Epithelial cell of proximal tubule (primary cell): ENCODE measurements around the gene PPIL4. TPM values are rescaled to one million over a fixed set of nuclear protein-coding genes. Genes with fewer than 3 reads are reported as not detected.

Experiments used
- DNase-seq: peaks from one replicate; pipeline ENCODE4 v3.0.0-alpha.2; 2011; ENCODE audit warnings: low read depth
- H3K4me3 ChIP-seq: 2 replicates; pipeline ENCODE4 v1.5.1; 2011; ENCODE audit warnings: low read depth, mild to moderate bottlenecking, low read length
- total RNA-seq: library from RNA; depleted of rRNA; stranded (reverse); fragments of >200 nt; gene quantifications from 2 replicates; pipeline ENCODE4 v1.2.3, GENCODE V29; 2015
- TF ChIP-seq, protein P1 (sequence below): conservative IDR thresholded peaks from 2 replicates; pipeline ENCODE4 v1.5.1; 2012; ENCODE audit warnings: low read depth, mild to moderate bottlenecking, low read length

The PPIL4 gene
- total RNA-seq, 1 donor from 2014 or later, result 33.0 TPM

DNA sequence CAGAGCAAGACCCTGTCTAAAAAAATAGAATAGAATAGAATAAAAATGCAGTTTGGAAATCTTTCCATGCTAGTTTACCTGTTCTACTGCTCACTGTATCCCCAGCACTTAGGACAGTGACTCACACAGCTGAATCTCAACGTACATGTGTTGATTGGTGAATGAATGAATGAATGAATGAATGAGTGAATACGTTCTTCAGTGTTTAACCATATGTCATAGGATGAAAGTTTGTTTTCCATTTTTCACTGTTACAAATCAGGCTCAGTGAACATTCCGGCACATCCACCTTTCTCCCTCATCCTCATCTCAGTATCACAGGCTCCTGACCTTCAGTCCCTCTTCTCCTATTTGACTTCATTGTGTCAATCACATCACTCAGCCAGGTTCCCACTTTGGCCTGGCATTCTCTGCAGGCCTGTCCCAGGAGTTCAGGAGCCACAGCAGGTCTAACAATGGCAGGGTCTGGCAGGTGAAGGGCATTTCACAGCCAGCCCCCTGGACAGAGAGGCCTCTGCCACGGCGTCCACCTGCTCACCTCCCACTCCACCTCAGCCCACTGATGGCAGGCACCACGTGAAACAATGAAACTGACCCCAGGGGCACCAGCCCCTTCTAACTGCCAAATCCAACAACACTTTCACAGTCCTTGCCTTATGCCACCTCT, 68.9 kb downstream of the PPIL4 start:
- DNase-seq, result no peak
- TF ChIP-seq, protein P1, sequence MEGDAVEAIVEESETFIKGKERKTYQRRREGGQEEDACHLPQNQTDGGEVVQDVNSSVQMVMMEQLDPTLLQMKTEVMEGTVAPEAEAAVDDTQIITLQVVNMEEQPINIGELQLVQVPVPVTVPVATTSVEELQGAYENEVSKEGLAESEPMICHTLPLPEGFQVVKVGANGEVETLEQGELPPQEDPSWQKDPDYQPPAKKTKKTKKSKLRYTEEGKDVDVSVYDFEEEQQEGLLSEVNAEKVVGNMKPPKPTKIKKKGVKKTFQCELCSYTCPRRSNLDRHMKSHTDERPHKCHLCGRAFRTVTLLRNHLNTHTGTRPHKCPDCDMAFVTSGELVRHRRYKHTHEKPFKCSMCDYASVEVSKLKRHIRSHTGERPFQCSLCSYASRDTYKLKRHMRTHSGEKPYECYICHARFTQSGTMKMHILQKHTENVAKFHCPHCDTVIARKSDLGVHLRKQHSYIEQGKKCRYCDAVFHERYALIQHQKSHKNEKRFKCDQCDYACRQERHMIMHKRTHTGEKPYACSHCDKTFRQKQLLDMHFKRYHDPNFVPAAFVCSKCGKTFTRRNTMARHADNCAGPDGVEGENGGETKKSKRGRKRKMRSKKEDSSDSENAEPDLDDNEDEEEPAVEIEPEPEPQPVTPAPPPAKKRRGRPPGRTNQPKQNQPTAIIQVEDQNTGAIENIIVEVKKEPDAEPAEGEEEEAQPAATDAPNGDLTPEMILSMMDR, result no peak

DNA sequence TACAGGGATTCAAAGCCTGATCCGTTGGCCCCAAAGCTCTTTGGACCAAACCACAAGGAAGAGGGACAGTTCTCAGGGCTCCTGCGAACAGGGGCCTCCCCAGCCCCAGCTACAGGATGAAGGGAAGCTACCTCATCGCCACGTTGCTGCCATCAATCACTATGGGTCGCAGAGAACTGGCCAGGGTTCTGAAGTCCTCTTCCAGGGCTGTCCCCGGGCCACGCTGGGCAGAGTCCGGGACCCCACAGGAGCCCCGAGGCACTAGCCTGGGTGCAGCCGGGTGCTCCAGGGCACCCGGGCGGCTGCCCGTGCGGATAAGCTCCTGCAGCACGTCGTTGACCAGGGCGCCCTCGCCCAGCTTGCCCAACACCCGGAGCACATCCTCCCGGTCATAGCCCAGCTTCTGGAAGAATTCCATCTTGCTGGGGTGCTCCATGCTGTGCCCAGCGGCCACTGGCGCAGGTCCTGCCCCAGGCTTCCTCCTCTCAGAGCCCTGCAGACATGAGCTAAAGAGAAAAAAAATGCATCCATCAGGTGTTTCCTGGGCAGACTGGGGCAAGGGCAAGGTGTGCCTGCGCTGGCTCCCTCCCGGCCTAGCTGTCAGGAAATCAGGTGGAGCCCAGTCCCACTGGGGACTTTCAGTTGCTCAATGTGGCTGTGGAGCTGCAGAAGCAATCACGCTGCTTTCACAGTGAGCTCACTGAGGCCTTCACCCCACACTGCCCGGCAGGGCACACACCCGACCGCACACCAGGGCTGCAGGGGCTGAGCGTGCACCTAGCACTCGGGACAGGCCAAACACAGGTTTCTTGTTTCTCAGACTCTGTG, 71.5 kb downstream of the PPIL4 start:
- DNase-seq, result no peak
- no peak overlapping the region for H3K4me3 ChIP-seq
- TF ChIP-seq, protein P1, result no peak

More for the DNA sequence above, 68.9 kb downstream of the PPIL4 start:
- no peak overlapping the region for H3K4me3 ChIP-seq

DNA sequence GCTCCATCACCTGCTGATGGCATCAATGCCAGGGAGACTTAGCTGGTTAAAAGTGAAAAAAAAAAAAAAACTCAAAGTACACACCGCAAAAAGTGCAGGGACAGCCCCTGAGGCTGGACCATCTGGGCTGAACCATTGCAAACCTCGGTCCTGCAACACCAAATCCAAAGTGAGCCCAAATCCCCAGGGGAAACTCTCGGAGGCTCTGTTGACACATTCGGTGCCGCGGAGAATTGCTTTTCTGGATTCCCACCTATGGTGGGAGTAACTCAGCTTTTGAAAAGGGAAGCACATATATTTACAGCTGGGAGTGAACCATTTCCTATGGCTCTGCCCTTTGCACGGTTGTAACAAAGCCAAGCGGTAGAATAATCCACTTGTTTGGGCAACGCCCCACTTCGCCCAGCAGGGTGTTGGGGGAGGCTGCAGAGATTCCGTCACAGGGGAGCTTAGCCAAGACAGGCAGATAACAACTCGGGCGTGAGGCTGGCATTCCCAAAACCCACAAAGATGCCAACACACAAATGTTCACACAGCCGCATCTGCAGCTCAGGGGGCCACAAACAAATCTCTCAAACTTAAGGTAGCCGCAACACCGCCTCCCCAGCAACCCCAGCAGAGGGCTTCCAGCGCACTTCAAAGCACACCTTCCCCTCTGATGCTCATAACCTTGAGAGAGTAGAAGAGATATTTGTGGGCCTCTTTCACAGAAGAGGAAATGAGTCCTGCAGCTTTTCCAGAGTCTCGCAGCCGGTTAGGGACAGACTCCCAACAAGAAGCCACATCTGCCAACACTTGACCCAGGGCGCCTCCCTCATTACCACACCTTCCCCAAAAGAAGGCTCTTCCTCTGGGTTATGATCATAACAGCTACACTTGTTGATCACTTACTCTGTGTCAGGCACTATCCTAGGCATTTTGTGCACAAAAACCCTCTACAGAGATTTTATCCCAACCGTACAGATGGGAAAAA, 72.5 kb downstream of the PPIL4 start:
- H3K4me3 ChIP-seq, result no peak overlapping the region
- no peak for DNase-seq
- TF ChIP-seq, protein P1, result no peak

DNA sequence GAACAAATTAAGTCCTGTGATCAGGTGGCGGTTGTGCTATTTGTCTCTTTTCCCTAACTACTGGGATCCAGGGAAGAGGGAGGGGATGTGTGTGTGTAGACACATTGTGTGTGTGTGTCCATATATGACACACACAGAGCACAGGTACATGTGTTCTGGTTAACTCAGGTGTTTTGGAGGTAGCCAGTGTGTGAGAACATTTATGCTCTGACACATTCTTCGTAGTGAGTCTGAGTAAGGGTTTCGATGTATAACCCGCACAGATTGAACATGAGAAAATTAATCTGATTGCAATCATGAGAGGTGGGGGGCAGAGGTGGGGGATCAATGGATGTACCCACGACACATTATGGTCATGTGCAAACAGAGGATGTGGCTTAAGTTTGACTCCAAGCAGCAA, 73.6 kb downstream of the PPIL4 start:
- DNase-seq, result no peak
- TF ChIP-seq, protein P1, result no peak
- no peak overlapping the region for H3K4me3 ChIP-seq

DNA sequence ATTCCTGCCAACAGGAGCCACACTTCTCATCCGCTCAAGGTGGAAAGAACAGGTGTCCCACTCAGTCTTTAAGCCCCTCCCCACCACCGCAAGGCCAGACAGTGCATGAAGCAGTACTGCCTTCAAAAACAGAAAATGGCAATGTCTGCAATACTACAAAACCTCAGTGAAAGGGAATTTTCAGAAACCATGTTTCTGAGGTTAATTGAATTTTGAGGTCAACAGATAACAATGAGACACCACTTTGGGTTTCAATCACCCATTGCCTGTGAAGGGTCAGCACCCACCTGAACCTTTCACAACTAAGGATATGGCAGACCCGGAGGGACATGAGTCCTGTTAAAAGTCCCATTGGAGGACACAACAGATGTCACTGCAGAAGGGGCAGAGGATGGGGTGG, 74.0 kb downstream of the PPIL4 start:
- TF ChIP-seq, protein P1, result no peak
- DNase-seq, result no peak
- no peak overlapping the region for H3K4me3 ChIP-seq

DNA sequence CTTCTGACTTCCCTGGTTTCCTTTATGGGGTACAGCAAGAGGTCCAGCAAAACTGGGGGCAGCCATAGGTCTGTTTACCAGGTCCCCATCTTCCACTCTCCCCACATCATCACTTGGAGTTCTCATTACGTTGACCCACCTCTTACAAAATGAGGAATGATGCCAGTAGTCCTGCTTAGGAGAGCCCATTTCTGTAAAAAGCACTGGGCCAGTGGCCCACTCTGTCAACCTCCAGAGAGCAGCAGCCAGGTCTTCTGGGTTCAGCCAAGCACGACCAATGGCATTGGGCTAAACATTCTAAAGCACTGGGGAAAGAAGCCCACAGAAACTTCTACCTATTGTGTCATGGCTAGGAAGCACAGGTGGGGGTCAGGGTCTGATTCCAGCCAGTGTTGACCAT, 74.9 kb downstream of the PPIL4 start:
- H3K4me3 ChIP-seq, result no peak overlapping the region
- no peak for DNase-seq
- TF ChIP-seq, protein P1, result no peak
